CD14-positive monocyte (primary cell): ENCODE data around the gene SLC36A3. TPM values are rescaled to one million over a fixed set of nuclear protein-coding genes. Genes with fewer than 3 reads are reported as not detected.

Source experiments
- DNase-seq, 3 donors: peaks; one replicate each; pipeline ENCODE4 v3.0.0-alpha.2; 2011 to 2022
- H2AFZ ChIP-seq: 2 replicates; pipeline ENCODE4 v1.6.0; 2012; ENCODE audit warnings: mild to moderate bottlenecking, low read depth, low read length, inconsistent platforms; ENCODE audit not compliant: insufficient read depth, poor library complexity, severe bottlenecking
- H3K27ac ChIP-seq, 2 donors: 1 replicate in 1 of 2; 2 replicates in 1 of 2; pipeline ENCODE4 v1.5.1; 2012 to 2013; ENCODE audit warnings: low read length in 2 of 2, control low read depth in 1 of 2, inconsistent platforms in 1 of 2, low read depth in 1 of 2, mild to moderate bottlenecking in 1 of 2
- H3K27me3 ChIP-seq, 2 donors: one replicate each; pipeline versions ENCODE4 v1.6.0 to v1.6.1; 2011 to 2013; ENCODE audit warnings: low read length in 2 of 2; ENCODE audit not compliant: control insufficient read depth in 2 of 2, insufficient read depth in 2 of 2
- H3K36me3 ChIP-seq, 2 donors: replicated peaks in 1 of 2; 1 replicate in 1 of 2; 2 replicates in 1 of 2; pipeline versions ENCODE4 v1.5.1 to v1.6.1; 2012 to 2013; ENCODE audit warnings: low read length in 2 of 2, control low read depth in 1 of 2, inconsistent platforms in 1 of 2, mild to moderate bottlenecking in 1 of 2; ENCODE audit not compliant: insufficient read depth in 2 of 2, control insufficient read depth in 1 of 2
- H3K4me1 ChIP-seq, 2 donors: 1 replicate in 1 of 2; 2 replicates in 1 of 2; pipeline versions ENCODE4 v1.5.1 to v1.6.1; 2012 to 2013; ENCODE audit warnings: low read length in 2 of 2, control low read depth in 1 of 2, inconsistent platforms in 1 of 2, mild to moderate bottlenecking in 1 of 2, moderate library complexity in 1 of 2; ENCODE audit not compliant: insufficient read depth in 2 of 2, control insufficient read depth in 1 of 2
- H3K4me2 ChIP-seq: replicated peaks from 2 replicates; pipeline ENCODE3; 2012; ENCODE audit warnings: low read length, moderate library complexity, mild to moderate bottlenecking; ENCODE audit not compliant: poor library complexity, severe bottlenecking; ENCODE audit errors: extremely low read depth
- H3K4me3 ChIP-seq, 3 experiments: fragments of 200-600 bp in 1 of 3; sonication (generic) in 1 of 3; replicated peaks in 1 of 3; 1 replicate in 2 of 3; 2 replicates in 1 of 3; pipeline ENCODE4 v1.5.1; 2011 to 2013; ENCODE audit warnings: low read length in 3 of 3, mild to moderate bottlenecking in 3 of 3, control low read depth in 2 of 3, low read depth in 2 of 3, inconsistent platforms in 1 of 3, moderate library complexity in 1 of 3
- H3K79me2 ChIP-seq: 2 replicates; pipeline ENCODE4 v1.6.0; 2012; ENCODE audit warnings: mild to moderate bottlenecking, control low read depth, inconsistent platforms, low read length, moderate library complexity; ENCODE audit not compliant: insufficient read depth
- H3K9ac ChIP-seq: 2 replicates; pipeline ENCODE4 v1.6.0; 2017; ENCODE audit warnings: low read length, mild to moderate bottlenecking; ENCODE audit not compliant: insufficient read depth, poor library complexity, severe bottlenecking
- H3K9me3 ChIP-seq, 2 donors: replicated peaks in 1 of 2; 1 replicate in 1 of 2; 2 replicates in 1 of 2; pipeline versions ENCODE4 v1.5.1 to v1.6.1; 2012 to 2013; ENCODE audit warnings: low read length in 2 of 2, control low read depth in 1 of 2; ENCODE audit not compliant: control insufficient read depth in 1 of 2, insufficient read depth in 1 of 2
- H4K20me1 ChIP-seq: 2 replicates; pipeline ENCODE4 v1.6.0; 2012; ENCODE audit warnings: mild to moderate bottlenecking, low read length, control low read depth, moderate library complexity; ENCODE audit not compliant: insufficient read depth
- H3K27ac Mint-ChIP-seq, 7 donors: one replicate each; pipeline ENCODE4 v1.8.0; 2020; ENCODE audit warnings: mild to moderate bottlenecking in 7 of 7, mixed read lengths in 7 of 7, moderate library complexity in 6 of 7, inconsistent platforms in 2 of 7
- H3K27me3 Mint-ChIP-seq, 3 donors: one replicate each; pipeline ENCODE4 v1.8.0; 2021 to 2022; ENCODE audit warnings: low read depth in 3 of 3, mild to moderate bottlenecking in 3 of 3, mixed read lengths in 3 of 3, moderate library complexity in 3 of 3, inconsistent platforms in 1 of 3
- H3K36me3 Mint-ChIP-seq, 2 donors: one replicate each; pipeline ENCODE4 v1.8.0; 2020; ENCODE audit warnings: mixed read lengths in 2 of 2, inconsistent platforms in 1 of 2, mild to moderate bottlenecking in 1 of 2
- H3K4me1 Mint-ChIP-seq: one replicate; pipeline ENCODE4 v1.8.0; 2020; ENCODE audit warnings: mild to moderate bottlenecking, mixed read lengths
- H3K4me3 Mint-ChIP-seq, 2 donors: one replicate each; pipeline ENCODE4 v1.8.0; 2020; ENCODE audit warnings: mild to moderate bottlenecking in 2 of 2, mixed read lengths in 2 of 2, moderate library complexity in 1 of 2
- H3K9me3 Mint-ChIP-seq, 7 donors: one replicate each; pipeline ENCODE4 v1.8.0; 2020 to 2022; ENCODE audit warnings: mixed read lengths in 7 of 7, mild to moderate bottlenecking in 6 of 7, moderate library complexity in 6 of 7, inconsistent platforms in 2 of 7
- CTCF ChIP-seq: fragments of 200-600 bp; IDR thresholded peaks from one replicate; pipeline ENCODE4 v1.8.0; 2022; ENCODE audit warnings: antibody characterized with exemption, mild to moderate bottlenecking
- WGBS: methylation state at CpG from one replicate; pipeline ENCODE4 v1.1.5; 2013; ENCODE audit warnings: missing lambda C conversion rate; ENCODE audit not compliant: insufficient coverage; 5-methylcytosine and 5-hydroxymethylcytosine counted together
- intact Hi-C, 2 donors: fragments of 100-400 bp; cut with micrococcal nuclease; formaldehyde crosslinking; loops; one replicate each; pipeline versions ENCODE4 v1.15.0 to v1.15.1; 2023
- polyA plus RNA-seq, 3 donors: library from polyadenylated mRNA; depleted of rRNA in 1 of 3; unstranded in 2 of 3; stranded (reverse) in 1 of 3; fragments of 300-500 nt in 2 of 3; fragments of >200 nt in 1 of 3; fragmentation: Illumina TruSeq in 2 of 3; gene quantifications; 1 replicate in 2 of 3; 2 replicates in 1 of 3; pipeline ENCODE4 v1.2.3, GENCODE V29; 2012 to 2021

Gene SLC36A3
- polyA plus RNA-seq, 3 donors, result not detected

DNA sequence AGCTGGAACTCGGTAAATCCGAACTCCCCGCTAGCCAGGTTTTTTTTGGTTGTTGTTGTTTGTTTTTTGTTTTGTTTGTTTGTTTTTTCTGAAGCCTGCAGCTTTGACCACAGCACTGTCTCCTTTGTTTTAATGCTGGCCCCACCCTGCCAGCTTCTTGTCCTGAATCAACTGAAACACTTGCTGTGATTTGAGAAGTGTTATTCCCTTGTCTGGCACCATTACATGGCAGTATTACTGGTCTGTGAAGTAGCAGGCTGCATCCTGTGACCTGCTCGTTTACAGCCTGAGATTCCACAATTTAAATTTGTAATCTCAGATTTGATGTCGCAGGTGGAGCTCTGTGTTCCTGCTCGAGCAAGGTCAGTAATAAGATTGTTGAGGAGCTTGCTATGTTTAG lies 45.2 kb upstream of the SLC36A3 start:
- DNase-seq, result no peak
- H4K20me1 ChIP-seq, result no peaks in the 10 kb centered on the region

DNA sequence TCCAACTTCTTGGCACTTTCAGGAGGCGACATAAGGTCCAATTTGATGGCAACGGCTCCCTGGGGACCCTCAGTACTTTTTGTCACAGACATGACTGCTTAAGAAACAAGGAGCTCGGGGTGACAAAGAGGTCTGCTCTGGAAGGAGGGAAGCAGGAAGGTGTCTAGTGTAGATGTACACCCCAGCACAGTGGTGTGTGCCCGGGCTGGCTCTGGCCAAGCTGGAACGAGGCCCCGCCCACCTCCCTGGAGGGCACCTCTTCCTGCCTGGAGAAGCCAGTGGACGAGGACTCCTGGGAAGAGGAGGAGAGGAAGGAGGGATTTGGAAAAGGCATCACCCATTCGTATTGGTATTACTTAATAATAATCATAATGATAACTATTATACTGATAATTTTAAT lies 43.8 kb upstream of the SLC36A3 start, which contains the start of gene SLC36A2:
Gene SLC36A2, minus strand, starts transcription at position 191 of the 400 bp plus-strand sequence. Its CDS starts 99 bp downstream, at position 92.
- no peaks in the 10 kb centered on the region for H3K79me2 ChIP-seq
- peaks cover 0 to 3% (median 0%) of the 10 kb centered on the region in 7 donors for H3K9me3 Mint-ChIP-seq
- peaks cover 2 to 4% of the 10 kb centered on the region in 2 donors for H3K4me1 ChIP-seq
- H3K4me1 Mint-ChIP-seq, result peaks cover 6% of the 10 kb centered on the region
- intact Hi-C loops, result no loop called here
- no peak within 1 kb of the TSS for H3K4me3 ChIP-seq
- peaks cover 0 to 5% of the 10 kb centered on the region in 2 donors for H3K9me3 ChIP-seq
- no peak for TF ChIP-seq CTCF
- peaks cover 26 to 44% (median 43%) of the 10 kb centered on the region in 3 donors for H3K27me3 Mint-ChIP-seq
- no peak within 1 kb of the TSS for H2AFZ ChIP-seq
- no peak within 1 kb of the TSS for H3K27ac ChIP-seq
- no peaks in the 10 kb centered on the region for H3K36me3 ChIP-seq
- no peaks in the 10 kb centered on the region for H3K36me3 Mint-ChIP-seq
- WGBS, result 40% methylated on average over 1 of the region's 8 CpGs
- peak within 1 kb of the TSS in 1 of 2 donors; percentile 40 for H3K4me3 Mint-ChIP-seq
- H3K9ac ChIP-seq, result no peak within 1 kb of the TSS
- no peak for DNase-seq
- no peaks in the 10 kb centered on the region for H4K20me1 ChIP-seq
- no peak within 1 kb of the TSS for H3K4me2 ChIP-seq
- peaks cover 32 to 37% of the 10 kb centered on the region in 2 donors for H3K27me3 ChIP-seq
- H3K27ac Mint-ChIP-seq, result peak within 1 kb of the TSS in 1 of 7 donors; percentile 20

More for the DNA sequence above, 45.2 kb upstream of the SLC36A3 start:
- Mint-ChIP-seq H3K9me3 (peaks cover 0 to 5% (median 0%) of the 10 kb centered on the region in 7 donors), H3K4me1 (peaks cover 6% of the 10 kb centered on the region), H3K27ac (no peak overlapping the region), H3K36me3 (no peaks in the 10 kb centered on the region), H3K27me3 (peaks cover 17 to 40% (median 36%) of the 10 kb centered on the region in 3 donors), H3K4me3 (peak overlapping the region in 1 of 2 donors; percentile 56)
- H3K4me1 ChIP-seq, result peaks cover 2 to 4% of the 10 kb centered on the region in 2 donors
- H2AFZ ChIP-seq, result no peak overlapping the region
- no peaks in the 10 kb centered on the region for H3K79me2 ChIP-seq
- no peak overlapping the region for H3K4me2 ChIP-seq
- H3K27me3 ChIP-seq, result peaks cover 24 to 27% of the 10 kb centered on the region in 2 donors
- 46% methylated on average over 3 of the region's 6 CpGs for WGBS
- H3K9me3 ChIP-seq, result peaks cover 0 to 4% of the 10 kb centered on the region in 2 donors
- TF ChIP-seq CTCF, result no peak
- H3K9ac ChIP-seq, result no peak overlapping the region
- H3K36me3 ChIP-seq, result no peaks in the 10 kb centered on the region
- H3K27ac ChIP-seq, result no peak overlapping the region
- intact Hi-C loops, result no loop called here
- no peak overlapping the region for H3K4me3 ChIP-seq
